HS-5 (cell line): Measurements from ENCODE around the gene CHMP4B.

Experiments
- DNase-seq: peaks from one replicate; pipeline ENCODE4 v3.0.0-alpha.2; 2012; ENCODE audit warnings: low read depth

CHMP4B gene

DNA sequence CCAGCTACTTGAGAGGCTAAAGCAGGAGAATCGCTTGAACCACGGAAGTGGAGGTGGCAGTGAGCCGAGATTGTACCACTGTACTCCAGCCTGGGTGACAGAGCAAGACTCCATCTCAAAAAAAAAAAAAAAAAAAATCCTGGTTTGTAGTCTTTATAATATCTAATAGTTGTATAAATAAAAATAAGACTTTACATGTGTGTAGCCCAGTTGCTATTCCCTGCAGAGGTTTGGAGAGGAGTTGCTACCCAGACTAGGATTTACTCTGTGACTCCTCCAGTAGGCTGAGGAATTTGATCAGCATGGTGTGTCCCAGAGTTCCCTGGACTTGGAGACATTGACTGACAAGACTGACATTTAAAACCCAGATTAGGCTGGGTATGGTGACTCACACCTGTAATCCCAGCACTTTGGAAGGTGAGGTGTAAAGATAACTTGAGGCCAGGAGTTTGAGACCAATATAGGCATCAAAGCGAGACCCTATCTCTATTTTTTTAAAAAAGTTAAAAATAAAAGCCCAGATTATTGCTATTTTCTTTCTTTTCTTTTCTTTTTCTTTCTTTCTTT, 10.2 kb downstream of the CHMP4B start:
- DNase-seq, result no peak

DNA sequence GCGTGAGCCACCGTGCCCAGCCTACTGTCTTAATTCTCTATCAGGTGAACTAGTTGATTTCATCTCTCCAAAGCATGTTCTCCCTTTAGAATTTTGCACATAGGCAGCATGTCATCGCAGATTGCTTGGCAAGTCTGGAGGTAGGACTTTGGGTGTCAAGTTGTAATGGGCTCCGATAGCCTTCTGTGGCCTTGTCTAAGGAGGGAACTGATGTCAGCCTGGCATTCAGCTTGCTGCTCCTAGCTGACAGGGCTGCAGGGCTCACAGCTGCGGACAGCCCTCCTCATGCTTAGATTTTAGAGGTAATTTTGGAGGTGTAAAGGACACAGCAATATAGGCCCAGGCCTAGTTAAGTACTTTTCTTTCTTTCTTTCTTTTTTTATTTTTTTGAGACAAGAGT, 11.3 kb downstream of the CHMP4B start:
- DNase-seq, result no peak

DNA sequence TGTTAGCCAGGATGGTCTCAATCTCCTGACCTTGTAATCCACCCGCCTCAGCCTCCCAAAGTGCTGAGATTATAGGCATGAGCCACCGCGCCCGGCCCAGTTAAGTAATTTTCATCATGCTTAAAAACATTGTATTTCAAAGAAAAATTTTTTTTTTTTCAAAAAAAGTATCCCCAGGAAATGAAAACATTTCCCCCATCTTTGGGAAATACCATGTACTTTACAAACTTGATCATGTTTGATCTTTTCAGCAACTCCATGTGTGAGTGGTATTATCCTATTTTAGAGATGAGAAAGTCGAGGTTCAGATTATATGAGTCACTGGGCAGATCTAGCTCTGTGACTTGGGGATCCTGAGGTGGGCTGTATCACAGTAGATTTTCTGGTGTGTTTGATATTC, 11.8 kb downstream of the CHMP4B start:
- no peak for DNase-seq

DNA sequence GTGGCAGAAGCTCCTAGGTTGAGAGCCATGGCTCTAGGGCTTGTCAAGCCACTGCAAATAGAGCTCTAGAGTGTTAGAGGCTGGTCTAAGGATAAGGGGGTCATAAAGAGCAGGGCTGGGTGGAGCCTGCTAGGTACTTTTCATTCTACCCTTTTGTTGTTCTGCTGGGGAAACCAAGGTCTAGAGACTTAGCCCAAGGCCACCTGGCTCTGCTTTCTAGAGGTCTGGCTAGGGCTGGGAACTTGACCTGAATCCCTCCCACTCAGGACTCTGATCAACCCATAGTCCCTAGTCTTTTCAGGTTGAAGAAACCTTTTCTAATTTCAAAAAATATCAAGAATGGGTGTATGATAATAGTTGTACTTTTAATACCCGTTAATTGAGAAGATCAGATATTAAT, 13.7 kb downstream of the CHMP4B start:
- no peak for DNase-seq

DNA sequence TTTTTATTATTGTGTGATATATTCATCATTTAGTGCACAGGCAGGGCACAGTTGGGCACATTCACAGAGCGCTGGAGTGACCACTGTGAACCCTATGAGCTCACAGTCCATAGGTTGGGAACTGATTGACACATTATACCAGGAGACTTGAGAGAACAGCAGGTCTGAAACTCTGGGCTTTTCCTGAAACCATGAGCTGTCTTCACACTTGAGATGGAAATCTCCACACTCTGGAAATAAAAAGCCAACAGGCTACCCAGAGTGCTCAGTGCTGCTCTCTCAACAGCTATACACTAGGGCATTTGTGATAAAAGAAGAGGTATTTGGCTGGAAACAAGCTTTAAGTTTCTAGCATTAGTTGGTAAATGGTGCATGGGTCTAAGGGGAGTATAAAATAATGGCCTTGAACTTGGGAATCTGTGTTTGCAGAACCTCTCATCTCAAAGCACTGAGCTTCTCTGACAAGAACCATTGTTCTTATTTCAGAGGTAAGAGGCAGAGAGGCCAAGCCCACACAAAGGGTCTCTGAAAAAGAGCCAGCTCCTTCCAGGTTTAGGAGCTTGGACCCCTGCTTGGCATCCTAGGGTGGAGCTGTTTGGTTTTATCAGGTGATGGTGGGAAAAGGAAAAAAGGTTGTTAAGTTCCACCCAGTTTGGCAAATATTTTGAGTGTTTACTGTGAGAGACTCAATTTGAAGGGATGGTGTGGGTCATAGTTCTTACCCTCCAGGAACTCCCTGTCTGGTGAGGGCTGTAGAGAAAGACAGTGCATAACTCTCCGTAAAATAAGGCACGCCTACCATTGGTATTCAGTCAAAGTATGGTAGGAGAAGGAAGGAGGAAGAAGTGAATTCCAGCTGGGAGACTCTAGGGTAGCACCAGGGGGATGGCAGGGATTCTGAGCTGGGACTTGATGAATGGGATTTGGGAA, 14.5 kb downstream of the CHMP4B start:
- no peak for DNase-seq

DNA sequence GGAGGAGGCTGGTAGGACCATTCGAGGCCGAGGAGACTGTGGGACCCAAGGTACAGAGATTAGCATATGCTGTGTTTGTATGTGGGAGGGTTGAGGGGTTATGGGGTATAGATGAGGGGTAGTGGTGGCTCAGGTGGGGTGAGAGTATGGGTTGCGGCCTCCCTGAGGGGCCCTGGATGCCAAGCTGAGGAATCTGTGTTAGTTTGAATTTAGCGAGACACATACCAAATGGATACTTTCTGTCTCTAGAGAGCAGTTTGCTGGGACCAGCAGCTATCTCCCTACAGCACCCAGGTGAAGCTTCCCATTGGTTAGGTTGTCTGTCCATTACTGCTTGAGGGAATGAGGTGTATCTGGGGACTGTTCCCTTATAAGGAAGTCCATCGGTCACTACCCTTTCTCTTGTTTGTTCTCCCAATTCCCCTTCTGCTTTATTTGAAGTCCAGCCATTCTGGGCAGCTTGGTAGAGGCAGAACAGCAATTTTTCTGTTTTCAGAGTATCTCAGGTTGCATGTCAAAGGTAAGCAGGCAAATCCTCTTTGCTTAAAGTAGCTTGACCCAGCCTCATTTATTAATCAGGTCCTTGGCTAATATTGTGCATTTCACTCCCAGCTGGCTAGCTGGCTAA, 15.2 kb downstream of the CHMP4B start:
- DNase-seq, result no peak

DNA sequence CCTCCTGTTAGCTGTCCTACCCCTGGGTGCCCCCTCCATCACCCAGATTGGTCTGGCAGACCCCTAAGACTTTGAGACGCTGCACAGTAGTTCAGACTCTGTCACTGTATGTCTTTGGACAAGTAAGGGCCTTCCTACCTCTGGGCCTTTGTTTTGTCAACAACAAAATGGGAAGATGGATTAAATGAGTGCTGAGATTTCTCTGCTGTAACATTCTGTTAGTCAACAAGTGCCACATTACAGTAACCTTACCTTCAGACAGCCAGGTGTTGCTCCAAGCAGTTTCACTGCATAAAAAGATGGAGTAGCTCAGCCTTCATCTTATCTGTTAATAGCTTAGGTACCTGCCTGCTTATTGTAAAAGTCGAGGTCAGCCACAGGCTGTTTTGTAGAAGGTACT, 16.0 kb downstream of the CHMP4B start:
- DNase-seq, result no peak

DNA sequence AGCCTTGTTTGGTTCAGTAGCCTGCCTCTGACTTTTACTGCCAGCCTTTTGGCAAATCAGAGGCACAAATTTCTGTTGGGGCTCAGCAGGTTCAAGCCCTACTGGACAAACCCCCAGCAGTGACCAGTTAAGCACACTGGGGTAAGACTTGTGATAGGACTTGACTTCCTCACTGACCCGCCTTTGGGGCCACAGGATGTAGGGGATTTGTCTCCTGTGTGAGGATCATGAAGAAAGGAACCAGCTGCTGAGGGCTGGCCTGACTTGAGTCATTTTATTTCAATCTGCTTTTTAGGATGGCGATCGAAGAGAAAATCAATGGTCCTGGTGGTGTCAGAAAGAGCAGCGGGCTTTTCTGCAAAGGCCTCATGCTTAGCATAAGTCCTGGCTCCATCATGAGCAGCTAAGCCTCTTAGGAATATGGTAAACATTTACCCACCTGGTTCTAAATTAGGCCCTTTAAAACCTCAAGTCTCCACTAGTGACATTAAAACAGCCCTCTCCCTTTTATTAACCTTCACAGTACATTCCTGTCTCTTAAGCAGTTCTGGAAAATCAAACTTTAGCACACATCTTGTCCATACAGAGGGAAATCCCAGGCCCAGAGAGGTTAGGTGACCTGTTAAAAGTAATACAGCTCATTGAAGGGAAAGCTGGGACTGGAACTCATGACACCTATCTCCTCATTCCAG, 16.6 kb downstream of the CHMP4B start:
- DNase-seq, result no peak

DNA sequence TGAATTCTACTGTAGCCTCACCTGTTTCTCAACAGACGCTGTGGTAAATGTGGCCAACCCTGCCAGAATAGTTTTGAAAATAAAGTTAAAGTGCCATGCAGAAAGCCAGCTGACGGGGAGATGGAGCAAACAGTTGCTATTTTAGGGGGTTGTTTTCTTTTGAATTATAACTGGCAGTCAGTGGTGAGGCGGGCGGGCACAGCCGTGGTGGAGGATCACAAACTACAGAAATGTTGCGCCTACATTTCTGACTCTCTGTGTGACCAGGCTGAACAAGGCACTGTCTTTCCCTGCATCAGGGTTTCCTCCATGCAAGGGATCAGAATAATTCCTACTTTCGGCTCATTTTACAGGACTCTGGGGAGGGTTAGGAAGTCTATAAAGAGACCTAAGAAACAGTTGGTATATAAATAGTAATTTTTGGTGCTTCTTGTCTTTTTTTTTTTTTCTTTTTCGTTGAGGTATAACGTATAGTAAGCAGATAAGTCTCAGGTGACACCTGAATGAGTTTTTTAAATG, 17.2 kb downstream of the CHMP4B start:
- no peak for DNase-seq

DNA sequence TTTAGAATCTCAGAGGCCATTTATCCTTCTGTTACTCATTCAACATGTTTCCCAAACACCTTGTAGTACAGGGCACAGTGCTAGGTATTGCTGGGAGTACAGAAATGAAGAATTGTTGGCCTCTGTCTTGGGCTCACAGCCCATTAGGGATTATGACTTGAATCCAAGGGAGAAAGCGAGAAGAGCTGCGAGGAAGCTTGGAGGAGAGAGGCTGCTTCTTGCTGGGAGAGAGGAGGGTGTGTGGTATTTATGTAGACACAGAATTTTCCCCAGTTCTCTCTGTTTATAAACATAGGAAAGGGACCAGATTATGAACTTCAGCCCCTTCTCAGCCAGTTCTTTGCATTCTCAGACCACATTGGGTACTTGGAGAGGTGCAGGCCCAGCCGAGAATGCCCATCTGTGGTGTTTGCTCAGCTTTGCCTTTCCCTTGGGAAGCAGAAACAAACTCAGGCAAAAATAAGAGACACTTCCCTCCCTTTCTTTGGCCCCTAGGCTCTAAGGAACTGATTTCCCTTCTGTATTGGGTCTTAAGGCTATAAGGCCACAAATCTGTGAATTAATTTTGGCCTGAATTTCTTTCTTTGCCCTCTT, 17.9 kb downstream of the CHMP4B start:
- no peak for DNase-seq

DNA sequence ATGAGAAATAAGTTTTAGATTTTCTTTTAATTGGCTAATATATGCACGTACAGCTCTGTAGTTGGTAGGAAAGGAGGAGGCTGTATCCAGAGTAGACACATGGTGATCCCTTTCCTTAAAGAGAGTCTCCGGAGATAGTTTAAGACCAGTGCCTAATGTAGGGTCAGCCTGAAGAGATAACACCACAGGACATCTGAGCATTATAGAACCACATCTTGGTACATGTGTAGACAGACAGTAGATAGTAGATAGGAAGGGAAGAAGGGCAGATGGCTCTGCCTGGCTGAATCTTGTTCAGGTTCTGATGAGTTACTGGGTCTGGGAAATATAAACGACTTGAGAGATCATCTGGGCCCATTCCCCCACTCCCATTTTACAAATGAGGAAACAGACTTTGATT, 18.5 kb downstream of the CHMP4B start:
- no peak for DNase-seq

DNA sequence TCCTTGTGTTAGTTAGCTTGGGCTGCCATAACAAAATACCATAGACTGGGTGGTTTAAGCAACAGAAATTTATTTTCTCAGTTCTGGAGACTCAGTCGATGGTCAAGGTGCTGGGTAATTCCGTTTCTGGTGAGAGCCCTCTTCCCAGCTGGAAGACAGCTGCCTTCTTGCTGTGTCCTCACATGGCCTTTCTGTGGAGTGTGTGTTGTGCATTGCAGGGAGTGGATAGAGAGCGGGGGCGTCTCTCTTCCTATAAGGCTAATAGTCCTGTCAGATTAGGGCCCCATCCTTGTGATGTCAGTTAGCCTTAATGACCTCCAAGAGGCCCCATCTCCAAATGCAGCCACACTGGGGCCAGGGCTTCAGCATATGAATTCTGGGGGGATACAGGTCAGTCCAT, 19.2 kb downstream of the CHMP4B start:
- no peak for DNase-seq

DNA sequence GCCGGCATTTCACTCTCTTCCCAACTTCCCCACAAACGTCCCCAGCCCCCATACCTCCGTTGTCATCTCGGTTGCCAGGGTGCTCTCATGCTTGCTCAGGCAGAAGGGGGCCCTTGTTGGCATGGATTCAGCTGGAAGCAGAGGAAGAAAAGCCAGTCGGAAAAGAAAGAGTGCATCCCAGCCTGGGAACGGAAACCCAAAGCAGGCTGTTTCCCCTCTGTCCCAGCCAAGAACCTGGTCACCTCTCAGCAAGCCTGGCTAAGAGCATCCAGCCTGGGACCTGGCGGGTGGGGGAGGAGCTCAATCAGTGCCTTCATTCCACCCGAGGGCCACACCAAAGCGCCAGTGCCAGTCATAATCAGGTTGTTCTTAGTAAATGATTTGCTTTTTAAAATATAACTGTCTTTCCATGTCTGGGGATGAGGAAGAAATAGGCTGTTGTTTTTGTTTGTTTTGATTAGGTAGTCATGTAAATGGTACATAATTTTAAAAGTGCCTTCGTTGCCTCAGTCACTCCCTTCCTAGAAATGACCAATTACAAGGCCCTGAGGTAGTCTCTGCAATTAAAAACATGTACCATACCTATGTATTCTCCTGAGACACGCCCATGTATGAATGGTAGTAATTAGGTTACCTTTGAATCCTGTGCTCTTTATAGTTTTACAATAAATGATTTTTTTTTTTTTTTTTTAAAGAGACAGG, 21.1 kb downstream of the CHMP4B start:
- no peak for DNase-seq

DNA sequence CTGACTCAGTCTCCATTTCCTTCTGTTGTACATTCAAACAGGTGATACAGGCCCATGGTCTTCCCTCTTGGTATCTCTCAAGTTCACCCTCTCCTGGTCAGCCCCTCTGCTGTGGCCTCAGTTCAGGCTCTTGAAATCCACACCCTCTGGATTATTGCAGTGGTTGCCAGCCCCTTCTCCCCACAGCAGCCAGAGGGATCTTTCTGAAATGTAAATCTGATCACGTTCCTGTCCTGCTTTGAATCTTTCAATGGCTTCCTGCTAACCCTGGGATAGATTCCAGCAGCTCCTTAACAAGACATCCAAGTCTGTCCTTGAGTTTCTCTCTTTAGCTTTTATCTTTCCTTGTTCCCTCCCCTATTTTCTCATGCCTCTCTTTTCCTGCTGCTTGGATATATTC, 22.2 kb downstream of the CHMP4B start:
- DNase-seq, result no peak

DNA sequence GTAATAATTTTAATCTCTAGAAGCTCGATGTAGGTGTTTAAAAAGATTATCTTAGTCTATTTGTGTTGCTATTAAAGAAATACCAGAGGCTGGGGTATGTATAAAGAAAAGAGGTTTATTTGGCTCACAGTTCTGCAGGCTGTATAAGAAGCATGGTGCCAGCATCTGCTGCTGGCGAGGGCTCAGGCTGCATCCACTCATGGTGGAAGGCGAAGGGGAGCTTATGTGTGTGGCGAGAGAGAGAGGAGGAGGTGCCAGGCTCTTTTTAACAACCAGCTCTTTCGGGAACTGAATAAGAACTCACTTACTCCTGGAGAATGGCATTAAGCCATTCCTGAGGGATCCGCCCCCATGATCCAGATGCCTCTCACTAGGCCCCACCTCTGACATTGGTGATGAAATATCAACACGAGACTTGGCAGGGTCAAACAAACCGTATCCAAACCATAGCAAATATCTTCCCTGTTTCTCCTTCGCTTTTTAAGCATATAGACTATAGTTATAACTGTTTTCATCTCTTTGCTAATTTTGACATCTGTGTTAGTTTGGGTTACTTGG, 24.5 kb downstream of the CHMP4B start:
- DNase-seq, result no peak

DNA sequence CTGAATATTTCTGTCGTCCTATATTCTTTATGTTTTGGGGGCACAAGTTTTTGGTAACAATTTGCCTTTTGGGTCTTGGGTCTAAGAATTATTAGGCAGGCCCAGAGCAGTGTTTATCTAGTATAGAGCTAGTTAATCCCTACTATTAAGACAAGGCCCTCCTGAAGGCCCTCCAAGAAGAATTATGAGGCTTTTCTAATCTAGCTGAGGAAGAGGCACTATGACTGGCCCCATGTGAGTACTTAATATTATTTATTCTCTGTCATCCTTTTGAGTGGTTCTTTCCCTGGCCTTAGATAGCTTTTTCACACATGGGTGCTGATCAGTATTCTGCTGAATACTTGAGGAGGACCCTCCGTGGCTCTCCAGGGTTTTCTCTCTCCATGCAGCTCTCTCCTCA, 25.1 kb downstream of the CHMP4B start:
- no peak for DNase-seq

DNA sequence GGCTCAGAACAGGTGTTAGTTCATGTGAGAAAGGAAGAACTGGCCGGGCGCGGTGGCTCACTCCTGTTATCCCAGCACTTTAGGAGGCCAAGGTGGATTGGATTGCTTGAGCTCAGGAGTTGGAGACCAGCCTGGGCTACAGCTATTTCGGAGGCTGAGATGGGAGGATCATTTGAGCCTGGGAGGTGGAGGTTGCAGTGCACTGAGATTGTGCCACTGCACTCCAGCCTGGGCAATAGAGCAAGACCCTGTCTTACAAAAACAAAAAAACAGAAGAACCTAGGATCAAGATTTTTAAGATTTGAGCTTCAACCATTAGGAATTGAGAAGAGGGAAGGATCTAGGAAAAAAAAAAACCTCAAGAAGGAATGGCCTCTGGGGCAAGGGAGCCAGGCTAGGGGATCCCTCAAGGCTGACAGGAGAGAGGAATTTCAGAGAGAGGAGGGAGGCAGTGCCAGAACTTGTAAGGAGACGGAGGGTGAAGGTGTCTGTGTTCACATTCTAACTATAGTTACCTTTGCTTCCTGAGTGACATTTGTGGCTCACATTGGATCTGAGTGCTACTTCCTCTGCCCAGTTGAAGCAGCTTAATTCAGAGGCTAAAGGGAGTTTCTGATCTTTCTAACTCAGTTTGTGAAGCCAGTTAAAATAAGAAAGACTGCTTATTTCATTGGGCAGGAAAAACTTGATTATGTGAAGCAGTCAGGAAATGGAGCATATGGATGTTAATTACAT, 26.1 kb downstream of the CHMP4B start:
- no peak for DNase-seq

DNA sequence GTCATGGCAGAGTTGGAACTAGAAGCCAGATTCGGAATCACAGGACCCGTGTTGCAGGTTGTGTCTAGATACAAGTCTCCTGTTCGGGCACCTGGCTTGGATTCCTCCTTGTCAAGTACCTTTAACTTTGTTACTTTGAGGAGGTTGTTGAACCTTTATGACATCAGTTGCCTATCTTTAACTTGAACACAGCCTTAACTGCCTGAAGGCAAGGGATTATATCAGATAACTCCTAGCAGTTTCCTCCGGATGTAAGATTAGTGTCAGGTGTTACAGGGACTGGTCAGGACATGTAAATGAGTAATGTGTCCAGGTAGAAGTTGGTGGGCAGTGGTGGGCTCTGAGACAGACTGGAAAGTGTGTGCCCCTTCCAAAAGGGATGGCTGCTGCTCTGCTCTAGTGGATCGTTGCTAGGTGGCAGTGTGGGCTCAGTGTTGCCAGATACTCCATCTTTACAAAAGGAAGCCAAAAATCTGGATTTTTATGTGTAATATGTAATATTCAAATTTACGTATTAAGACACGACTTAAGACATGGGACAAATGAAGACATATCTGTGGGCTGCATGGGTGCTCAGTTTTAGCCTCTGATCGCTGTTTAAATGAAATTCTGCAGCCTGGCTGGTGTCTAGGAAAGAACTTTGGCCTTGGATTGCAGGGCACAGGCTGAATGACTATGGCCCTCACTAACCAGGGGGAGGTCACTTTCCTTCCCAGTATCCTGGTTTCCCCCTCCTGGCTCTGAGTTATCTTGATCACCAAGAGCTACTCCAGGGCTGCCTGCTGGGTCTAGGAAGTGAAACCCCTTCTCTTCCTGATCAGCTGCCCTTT, 27.1 kb downstream of the CHMP4B start:
- no peak for DNase-seq

DNA sequence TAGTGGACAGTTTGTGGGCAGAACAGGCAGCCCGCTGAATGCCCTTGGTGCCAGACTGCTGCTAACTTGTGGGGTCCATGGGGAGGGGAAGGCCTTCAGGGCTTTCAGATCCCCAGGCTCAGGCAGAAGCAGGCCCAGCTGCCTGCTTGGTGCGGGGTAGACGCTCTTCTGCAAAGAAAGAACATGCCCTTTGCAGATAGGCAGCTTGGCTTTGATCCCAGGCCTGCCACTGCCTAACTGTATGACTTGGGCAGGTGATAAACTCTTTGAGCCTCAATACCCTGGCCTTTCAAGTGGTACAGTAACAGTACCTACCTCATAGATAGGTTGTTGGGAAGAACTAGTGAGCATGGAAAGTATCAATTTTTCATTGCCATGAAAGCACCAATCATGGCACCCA, 28.4 kb downstream of the CHMP4B start:
- DNase-seq, result no peak

DNA sequence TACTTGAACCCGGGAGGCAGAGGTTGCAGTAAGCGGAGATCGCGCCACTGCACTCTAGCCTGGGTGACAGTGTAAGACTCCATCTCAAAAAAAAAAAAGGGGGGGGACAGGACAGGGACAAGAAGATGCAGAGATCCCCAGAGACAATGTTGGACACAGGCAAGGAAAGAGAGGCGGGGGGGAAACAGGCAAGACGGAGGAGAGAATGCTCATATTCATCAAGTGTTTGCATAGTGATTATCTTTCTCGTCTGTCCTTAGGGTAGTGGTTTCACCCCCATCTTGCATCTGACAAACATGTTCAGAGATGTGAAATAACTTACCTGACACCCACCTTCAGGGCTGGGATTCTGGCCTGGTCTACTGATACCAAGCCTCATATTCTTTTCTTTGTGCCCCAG, 29.0 kb downstream of the CHMP4B start:
- DNase-seq, result no peak
